Right kidney (tissue), 1 donor: ENCODE data around the gene VGLL3.
"Not testable (repeated sequence)": the region's sequence is repeated elsewhere in the genome, so short reads cannot be mapped to it uniquely, and the experiment has no call there.

Experiments
- DNase-seq: peaks from one replicate; pipeline ENCODE4 v3.0.0-alpha.2; 2016

VGLL3 gene

DNA sequence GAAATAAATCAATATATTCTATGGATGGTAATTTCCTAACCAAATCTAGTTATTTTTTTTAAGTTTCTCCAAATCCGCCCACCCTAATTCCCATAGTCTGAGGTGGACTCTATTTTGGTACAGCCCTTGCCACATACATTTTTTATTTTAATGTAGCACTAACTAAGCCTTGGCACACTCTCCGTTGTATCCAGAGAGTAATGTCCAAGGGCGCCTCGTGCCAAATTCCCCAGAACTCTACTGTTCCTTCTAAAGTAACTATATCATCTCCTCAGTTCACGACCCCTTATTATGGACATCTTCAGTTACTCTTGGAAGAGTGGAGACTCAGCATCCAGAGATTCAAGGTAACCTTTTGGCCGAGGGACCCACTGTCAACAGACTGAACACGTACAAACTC is 1.3 kb downstream of the VGLL3 start:
- DNase-seq = no peak

DNA sequence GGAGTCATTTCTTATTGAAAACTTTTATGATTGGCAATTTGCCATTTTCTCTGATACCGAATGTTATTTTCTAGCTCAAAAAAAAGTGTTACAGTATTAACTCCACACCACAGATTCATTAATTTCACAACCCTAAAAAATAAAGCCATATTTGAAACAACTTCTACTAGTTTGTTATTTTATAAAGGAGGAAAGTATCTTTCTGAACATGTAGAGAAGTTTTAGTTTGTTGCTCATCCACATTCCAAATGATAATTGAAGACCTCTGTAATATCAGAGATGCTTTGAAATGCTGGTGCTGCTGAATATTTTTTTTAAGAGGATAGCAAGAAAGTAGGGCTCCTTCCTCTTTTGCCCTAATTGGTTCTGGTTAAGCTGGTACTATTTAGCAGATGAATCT is 1.9 kb downstream of the VGLL3 start:
- DNase-seq = no peak

DNA sequence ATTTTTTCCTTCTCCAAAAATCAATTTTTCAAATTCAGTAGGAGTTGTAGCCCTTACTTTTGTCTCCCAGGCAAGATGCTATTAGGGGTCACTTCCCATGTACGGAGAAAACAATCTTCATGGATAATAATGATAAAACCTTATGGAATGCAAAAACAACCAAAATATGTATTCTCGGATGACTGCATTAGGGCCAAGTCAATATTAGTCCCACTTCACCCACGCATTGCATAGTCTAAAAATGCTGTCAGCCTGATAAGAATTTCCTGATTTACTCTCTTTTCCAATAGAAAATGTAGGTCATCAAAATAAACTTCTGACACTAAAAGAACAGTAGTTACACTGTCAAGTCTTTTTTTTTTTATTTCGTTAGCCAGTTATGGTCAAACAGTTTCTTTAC is 2.7 kb downstream of the VGLL3 start:
- DNase-seq = no peak

DNA sequence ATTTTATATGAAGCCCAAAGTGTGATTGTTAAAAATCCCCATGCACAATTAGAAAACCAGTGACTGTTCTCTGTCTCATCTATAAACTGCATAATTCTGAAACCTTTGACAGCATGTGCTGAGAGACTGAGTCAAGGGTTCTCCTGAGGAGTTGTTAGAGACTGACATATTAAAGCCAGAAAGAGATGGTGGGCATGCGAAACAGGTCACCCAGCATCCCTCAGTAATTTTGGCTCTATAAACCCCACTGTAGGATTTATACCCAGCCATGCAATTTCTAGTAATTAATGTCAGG is 3.6 kb downstream of the VGLL3 start:
- no peak for DNase-seq

DNA sequence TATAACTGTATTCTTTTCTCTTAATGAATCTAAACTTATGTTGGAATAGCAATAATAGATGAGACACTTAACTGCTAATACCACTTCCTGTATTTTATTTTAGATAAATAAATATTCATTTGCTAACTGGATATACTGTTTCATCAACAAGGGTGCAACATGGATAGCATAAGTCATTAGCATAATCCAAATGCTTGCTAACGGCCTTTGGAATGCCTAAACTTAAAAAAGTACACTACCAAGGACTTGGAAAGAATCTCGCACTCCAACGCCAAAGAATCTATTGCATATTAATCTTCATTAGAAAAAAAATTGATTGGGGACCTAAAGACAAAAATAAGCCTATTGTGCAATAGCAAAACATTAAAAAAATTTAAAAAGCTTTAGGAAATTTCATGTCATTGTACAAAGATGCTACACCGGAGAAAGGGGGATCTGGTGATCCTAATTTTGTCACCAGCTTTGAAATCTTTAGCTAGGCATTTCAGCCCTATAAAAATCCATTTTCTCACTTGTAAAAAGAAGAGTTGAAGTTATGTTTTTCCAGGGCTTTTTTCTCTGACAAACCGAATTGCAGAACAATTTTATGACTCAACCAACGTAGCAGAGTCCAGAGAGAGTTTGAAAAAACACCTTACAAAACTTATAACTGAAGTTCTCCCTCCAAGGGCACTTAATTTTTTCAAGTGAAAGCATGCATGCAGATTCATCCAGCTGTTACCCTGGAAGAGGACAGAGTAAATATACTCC is 4.1 kb downstream of the VGLL3 start:
- no peak for DNase-seq

DNA sequence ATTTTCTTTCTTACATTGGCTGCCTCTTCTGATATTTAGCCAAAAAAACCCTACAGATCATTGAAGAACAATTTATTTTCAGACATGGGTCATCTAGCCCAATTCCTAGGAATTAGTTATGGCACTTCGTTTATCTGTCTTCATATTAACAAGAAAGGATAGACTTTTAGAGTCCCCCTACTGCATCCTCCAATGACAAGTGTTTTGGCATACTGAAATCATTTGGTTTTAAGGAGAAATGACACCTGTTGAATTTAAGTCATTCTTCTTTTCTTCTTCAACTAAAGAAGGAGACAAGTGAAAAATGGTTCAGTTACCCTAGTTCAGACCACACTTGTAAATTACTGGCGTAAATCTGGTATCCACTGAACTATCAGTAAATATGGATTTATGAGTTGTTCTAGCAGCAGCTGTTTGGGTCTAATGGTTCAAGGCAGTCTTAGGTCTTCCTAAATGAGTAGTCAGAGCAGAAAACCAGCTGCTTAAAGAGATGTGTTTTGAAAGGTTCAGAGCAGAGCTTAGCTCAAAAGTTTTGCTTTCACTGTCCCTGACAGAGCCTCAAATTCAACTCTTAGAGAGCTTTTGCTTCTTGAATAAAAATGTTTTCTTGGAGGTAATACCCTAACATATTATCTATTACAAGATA is 5.6 kb downstream of the VGLL3 start:
- DNase-seq = no peak

DNA sequence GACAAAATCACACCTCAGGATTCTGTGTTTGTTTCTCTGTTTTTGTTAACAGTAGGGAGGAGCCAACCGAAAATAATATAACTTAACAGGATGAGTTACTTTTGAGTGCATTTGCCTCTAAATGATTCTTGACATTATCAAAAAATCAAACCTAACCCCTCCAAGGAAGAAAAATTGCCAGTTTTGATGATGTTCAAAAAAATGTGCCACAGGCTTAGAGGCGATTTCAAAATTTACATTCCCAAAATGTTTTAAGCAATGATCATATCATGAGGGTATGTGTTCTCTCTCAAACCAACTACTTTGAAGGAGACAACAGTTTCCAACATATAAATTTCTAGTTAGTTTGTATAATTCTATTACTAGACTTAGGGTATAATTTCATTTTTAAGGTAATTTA is 6.7 kb downstream of the VGLL3 start:
- DNase-seq = no peak

DNA sequence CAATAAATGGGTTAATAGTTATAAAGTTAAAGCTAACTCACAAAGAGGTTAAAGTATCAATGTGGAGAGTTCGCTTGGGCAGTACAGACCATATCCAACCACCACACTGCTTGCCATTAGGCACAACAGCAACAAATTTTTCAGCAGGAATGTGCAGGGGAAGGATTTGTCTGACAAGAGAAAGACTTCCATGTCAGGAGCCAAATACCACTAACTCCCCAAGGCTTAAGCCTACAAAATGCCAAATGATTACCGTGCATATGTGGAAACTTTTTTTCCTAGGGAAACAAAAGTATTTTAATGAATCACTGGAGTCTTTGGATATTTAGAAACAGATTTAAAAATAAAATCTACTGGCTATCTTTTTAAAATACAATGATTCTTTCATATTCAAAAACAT is 8.1 kb downstream of the VGLL3 start:
- no peak for DNase-seq

DNA sequence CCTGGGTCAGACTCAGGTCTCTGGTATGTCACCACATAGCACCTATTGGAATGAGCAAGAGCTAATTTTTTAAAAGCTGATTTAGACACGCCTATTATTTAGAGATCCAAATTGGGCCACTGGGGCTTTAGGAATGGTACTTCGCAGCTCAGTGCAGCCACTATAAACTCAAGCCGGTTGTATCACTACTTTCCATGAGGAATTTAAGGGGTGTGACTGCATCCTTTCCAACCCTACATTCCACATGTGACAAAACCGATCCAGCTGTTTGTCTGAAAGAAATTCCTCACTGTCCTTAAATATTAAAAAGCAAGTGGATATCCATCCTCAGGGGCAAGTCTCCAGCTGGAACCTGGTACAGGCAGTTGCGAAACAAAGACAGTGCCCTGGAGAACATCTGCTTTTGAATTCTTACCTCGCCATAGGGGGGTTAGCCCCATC is 12.8 kb downstream of the VGLL3 start:
- DNase-seq = no peak

DNA sequence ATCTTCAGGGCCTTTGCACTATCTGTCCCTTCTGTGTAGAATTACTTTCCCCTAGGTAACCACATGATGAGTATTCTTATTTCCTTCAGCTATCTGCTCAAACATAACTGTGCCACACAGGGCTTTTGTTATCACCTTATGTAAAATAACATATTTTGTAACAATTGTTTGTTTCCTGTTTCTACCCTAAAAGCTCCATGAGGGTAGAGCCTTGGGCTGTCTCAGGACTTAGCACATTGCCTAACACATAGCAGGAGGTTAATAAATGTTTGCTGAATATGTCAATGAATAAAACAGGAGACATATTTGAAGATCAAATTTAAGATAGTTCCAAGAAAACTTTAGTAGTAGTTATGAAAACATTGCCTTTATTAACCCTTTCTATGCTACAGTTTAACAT is 14.7 kb downstream of the VGLL3 start:
- DNase-seq = no peak

DNA sequence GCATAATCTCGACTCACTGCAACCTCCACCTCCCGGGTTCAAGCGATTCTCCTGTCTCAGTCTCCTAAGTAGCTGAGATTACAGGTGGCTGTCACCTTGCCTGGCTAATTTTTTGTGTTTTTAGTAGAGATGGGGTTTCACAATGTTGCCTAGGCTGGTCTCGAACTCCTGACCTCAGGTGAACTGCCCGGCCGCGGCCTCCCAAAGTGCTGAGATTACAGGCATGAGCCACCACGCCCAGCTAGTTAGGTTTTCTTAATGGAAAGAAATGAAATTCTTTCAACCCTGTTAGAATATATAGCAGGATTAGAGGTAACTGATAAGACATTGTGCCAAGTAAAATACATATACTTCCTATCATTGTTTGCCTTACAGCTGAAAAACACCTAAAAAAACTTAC is 16.8 kb downstream of the VGLL3 start:
- not testable (repeated sequence) for DNase-seq

DNA sequence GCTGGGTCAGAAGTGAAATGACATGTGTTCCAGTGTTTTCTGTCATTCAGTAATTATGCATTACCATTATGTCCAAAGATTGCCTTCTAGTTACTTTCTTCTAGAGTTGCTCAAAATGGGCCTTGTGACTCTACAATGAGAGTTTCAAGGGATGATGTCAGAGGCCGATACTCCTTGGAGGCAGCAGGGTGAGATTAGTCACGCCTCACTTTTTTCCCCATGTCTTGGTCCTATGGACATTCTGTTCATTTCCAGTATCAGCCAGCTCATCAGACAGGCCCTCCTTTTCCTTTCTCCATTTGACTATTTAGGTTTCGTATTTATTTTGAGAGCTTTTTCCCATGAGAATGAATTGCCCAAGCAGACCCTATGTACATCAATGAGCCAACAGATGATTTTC is 17.5 kb downstream of the VGLL3 start:
- DNase-seq = no peak

DNA sequence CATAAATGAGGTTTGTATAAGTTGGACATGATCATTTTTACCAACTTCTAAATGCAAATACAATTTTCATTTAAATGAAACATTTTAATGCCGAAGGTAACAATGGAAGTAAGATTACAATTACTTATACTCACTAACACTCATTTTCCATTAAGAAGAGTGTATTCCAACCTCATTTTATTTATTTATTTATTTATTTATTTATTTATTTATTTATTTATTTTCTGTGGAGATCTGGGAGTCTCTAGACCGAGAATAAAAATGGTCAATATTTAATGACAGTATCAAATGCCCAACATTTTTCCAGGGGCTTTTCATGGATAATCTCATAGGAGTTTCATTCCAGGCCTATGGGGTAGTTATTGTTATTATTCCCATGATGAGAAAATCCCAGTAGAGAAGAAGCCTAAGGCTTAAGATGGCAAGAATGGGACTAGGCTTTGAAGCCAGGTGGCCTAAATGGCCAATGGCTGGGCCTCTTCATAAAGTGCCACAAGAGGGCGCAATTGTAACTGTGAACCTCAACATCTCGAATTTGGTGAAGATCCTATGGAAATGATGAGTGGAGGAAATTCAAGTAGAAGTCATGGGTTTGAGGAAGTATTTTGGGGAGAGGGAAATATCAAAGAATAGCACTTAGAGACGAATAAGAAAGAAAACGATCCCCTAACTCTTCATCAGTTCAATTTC is 21.3 kb downstream of the VGLL3 start:
- DNase-seq = no peak

DNA sequence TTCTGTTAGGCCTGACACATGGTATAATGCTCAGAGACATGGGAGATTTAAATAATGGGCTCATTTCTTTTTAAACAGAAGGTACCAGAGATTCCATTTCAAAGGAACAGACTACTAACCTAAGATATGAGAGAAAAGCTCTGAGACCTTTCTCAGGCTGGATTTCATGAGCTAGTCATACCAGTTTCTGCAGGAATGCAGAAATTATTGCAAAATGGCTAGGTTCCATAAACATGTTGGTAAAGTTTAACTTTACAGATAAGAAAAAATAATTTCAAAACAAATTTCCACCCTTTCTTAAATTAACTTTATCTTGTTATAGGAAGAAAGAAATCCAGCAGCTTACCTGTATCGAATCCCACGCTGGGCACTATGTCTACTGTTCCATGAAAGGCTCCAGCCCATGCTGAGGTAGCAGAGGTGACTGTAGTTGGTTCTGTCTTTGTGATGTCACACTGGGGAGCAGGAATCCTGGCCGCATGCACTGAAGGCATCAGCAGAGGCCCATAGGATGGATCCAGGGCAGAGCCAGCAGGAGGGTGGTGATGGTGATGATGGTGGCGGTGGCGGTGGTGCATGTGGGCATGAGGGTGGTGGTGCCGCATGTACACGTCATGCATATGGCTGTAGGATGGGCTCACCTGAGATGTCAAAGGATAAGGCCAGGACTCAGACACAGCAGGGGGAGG is 22.6 kb downstream of the VGLL3 start:
- no peak for DNase-seq

DNA sequence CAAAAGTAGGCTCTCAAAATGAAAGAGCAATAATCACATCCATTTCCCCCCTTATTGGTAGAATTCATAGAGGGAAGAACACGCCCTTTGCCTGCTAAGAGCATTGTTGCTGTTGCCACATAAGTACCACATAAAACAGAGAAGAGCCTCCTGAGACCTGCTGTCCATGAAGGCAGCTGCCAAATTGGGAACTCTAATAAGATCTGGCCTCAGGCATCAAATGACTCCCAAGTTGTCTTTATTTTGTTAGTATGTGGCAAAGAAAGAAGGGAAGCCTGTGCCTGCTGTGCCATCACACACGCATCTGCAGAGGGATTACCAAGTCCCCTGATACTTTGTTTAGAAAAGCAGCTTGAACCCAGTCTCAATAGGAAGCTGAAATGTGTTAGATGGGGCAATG is 23.9 kb downstream of the VGLL3 start:
- DNase-seq = no peak

DNA sequence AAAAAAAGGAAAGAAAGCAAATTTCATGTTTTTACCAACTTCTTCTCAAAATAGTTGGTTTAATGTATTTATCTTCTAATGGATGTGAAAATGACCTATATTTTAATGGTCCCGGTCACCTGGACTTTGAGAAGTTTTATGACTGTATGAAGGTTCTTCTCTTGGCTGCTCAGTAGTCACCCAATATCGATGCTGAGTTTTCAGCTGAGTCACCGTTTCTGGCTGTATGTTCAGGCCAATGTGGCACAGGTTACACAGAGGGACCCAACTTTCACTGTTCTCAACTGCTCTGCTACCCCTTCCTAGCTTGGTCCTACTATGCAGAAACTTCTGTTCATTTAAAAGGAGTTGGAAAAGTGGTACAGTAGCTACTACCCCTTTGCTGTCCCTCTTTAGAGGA is 25.8 kb downstream of the VGLL3 start:
- DNase-seq = no peak

DNA sequence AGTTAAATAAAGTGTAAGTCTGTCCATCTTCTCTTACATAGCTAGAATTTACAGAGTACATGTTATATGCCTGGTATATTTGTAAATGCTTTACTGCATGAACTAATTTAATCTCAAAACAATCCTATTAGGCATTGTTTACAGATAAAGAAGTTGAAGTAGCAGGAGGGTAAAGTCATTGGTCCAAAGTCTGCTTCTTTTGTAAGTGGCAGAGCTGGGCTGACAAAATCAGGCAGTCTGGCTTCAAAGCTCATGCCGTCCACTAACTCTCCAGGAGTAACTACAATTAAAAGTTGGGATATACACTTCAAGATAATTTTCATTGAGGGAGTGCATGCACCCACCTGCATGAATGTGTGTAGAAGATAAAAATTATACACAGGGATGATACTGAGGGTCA is 27.3 kb downstream of the VGLL3 start:
- DNase-seq = no peak

DNA sequence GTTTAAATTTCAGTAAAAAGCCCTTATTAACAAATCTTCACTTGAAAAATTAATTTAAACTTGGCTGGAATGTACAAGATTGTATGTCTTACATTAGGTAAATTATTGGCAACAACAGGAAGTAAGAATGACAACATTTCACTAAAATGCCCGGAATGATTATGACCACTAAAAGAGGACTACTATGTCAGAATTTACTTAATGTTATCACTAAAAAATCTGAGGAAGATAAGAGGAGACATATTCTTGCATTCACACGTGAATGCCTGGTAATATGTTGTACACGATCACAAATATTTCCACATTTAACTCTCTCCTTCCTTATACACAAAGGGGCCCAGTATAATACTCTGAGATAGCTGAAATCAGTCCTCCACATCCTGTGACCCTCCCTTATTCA is 29.7 kb downstream of the VGLL3 start:
- DNase-seq = no peak

DNA sequence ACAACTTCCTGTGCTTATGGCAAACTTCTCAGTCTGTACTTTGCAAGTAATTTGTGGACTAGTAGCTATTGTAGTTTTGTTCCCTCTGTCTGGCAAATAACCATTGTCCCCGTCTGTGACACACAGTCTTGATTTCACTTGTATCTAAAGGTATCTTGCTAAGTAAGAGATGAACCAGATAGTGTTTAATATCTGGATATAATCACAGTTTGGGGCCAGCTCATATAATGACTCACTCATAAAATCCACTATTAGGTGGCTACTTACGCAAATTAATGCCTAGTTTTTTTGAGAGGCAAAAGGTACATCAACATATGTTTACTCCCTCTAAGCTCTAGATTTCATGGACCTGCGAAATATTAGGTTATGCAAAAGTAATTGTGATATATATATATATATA is 30.4 kb downstream of the VGLL3 start:
- DNase-seq = no peak

DNA sequence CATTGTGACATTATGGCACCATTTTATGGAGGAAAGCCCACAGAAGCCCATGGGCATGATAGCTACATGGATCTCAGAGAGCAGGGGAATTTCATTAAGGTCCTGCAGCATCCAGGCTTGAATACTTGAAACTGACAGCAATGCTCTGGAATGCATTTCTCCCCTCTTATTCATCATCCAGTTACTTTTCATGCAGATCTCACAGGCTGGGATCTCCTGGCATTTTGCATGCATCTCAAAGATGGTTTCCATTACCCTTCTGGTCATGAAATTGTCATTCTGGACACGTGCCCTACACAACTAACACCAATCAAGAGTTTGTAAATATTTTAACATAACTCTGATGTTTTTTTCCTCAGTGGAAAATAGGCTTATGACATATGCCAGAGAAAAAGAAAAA is 32.4 kb downstream of the VGLL3 start:
- DNase-seq = no peak

DNA sequence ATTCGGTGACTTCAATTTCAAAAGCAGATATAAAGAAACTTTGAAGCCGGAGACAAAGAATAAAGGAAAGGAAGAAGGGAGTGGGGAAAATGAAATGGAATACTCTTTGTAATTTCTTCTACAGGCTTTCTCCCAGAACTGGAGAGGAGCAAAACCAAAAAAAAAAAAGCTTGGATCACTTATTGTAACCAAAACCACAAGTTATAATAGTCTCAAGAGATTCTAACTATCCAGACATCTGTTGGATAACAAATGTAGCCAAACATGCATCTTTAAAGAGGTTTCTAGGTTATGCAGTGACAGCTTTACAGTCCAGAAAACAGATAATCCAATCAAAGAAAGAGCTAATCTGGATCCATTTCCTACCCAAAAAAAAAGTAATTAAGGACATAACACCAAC is 36.2 kb downstream of the VGLL3 start:
- no peak for DNase-seq

DNA sequence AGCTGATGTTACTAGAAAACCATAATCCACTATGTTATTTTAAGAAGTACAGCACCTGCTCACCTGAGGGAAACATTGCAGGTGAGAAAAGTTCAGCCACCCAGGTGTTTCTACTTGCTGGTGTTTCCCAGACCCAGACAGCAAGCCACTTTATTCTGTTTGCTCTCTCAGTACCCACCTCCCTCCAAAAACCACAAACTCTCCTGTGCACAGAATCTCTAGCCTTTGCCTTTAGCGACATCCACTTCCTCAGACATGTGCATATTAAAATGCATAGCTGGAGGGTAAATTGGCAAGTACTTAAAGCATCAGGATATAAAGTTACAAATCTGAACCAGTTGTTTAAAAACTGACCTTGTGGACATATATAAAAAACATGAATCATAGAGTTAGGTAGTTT is 36.7 kb downstream of the VGLL3 start:
- DNase-seq = no peak

DNA sequence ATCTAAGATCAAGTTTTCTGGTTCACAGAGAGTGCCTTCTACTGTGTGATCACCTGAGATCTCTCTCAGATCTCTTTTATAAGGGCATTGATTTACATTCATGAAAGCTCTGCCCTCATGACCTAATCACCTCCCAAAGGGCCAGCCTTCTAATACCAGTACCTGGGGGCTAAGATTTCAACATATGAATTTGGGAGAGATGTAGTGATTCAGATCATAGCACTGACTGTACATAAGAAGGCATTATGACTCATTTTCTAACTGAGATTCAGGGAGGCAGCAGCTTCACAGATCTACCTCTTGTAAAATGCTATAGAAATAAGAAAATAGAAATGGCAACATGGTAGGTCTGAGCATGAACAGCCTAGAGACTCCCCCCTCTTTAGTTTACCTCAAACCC is 39.6 kb downstream of the VGLL3 start:
- no peak for DNase-seq

DNA sequence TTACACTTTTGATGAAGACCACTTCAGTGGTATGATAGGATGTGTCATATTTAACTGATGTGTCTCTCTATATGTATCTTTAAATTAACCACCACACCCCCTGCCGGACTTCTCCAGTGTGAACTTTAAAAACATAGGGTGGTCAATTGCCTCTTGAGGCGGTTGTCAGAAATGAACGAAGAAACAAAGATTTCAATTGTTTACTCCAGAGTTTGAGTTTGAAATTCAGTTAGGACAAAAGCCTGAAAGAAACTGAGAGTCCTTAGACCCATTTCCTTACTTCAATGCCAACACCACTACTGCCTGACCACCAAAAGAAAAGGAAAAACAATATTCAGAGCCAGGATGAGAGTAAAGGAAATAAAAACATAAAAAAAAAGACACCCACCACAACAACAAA is 40.2 kb downstream of the VGLL3 start:
- DNase-seq = no peak
